HL-60 (cell line): ENCODE data around the gene CLCN7.

Experiments used
- CTCF ChIP-seq: IDR thresholded peaks from one replicate; pipeline ENCODE4 v1.5.1; 2011; ENCODE audit warnings: low read length, control low read depth, inconsistent platforms; ENCODE audit not compliant: insufficient read depth
- GABPA ChIP-seq: IDR thresholded peaks from 2 replicates; pipeline ENCODE4 v1.6.1; 2012; ENCODE audit warnings: low read depth
- POLR2AphosphoS5 ChIP-seq: IDR thresholded peaks from 2 replicates; pipeline ENCODE4 v1.6.1; 2012; ENCODE audit warnings: low read depth
- REST ChIP-seq: IDR thresholded peaks from 2 replicates; pipeline ENCODE4 v1.6.1; 2012; ENCODE audit warnings: low read depth; ENCODE audit not compliant: insufficient replicate concordance
- SPI1 ChIP-seq: IDR thresholded peaks from 2 replicates; pipeline ENCODE4 v1.6.1; 2012; ENCODE audit warnings: low read depth, mild to moderate bottlenecking, borderline replicate concordance

- TF ChIP-seq CTCF (no peak), REST (no peak), GABPA (no peak), POLR2AphosphoS5 (no peak; the same call in 1 of the 2 replicates), SPI1 (no peak)
Measured at GRCh38 chr16:1506494-1507213, 31.8 kb upstream of the CLCN7 start.
